Transverse colon (tissue), 4 donors: ENCODE data around the gene PPP1R37. TPM values are rescaled to one million over a fixed set of nuclear protein-coding genes. Genes with fewer than 3 reads are reported as not detected.

Source experiments
- DNase-seq: peaks from one replicate; pipeline ENCODE4 v3.0.0-alpha.2; 2019
- H3K27ac ChIP-seq, 4 donors: fragments of 200-600 bp; sonication (generic); 2 replicates each; pipeline ENCODE4 v1.5.1; 2016 to 2018; ENCODE audit warnings: inconsistent platforms in 4 of 4
- H3K27me3 ChIP-seq: fragments of 200-600 bp; sonication (generic); 2 replicates; pipeline ENCODE4 v1.5.1; 2017; ENCODE audit warnings: inconsistent platforms
- H3K36me3 ChIP-seq, 4 donors: fragments of 200-600 bp; sonication (generic); 2 replicates each; pipeline ENCODE4 v1.5.1; 2017 to 2019; ENCODE audit warnings: inconsistent platforms in 4 of 4
- H3K4me1 ChIP-seq, 4 donors: fragments of 200-600 bp; sonication (generic); 2 replicates each; pipeline ENCODE4 v1.5.1; 2017 to 2020; ENCODE audit warnings: inconsistent platforms in 4 of 4
- H3K4me3 ChIP-seq, 4 donors: fragments of 200-600 bp; sonication (generic); 1 replicate in 1 of 4; 2 replicates in 3 of 4; pipeline versions ENCODE4 v1.5.1 to v1.6.1; 2017 to 2019; ENCODE audit warnings: inconsistent platforms in 4 of 4
- H3K9me3 ChIP-seq, 2 donors: fragments of 200-600 bp; sonication (generic); 2 replicates each; pipeline ENCODE4 v1.5.1; 2017 to 2019; ENCODE audit warnings: inconsistent platforms in 2 of 2
- CTCF ChIP-seq, 5 experiments: fragments of 200-600 bp in 3 of 5; fragments of 450-650 bp in 2 of 5; sonication (generic) in 3 of 5; IDR thresholded peaks; 1 replicate in 2 of 5; 2 replicates in 3 of 5; pipeline ENCODE4 v1.5.1; 2016 to 2017; ENCODE audit warnings: antibody characterized with exemption in 5 of 5, inconsistent platforms in 3 of 5, mild to moderate bottlenecking in 2 of 5, moderate library complexity in 1 of 5
- EP300 ChIP-seq: sonication (generic); formaldehyde crosslinking; IDR thresholded peaks from one replicate; pipeline ENCODE4 v1.6.1; 2017; ENCODE audit warnings: antibody characterized with exemption, low read depth
- POLR2A ChIP-seq: fragments of 450-650 bp; IDR thresholded peaks from one replicate; pipeline ENCODE4 v1.6.1; 2016; ENCODE audit warnings: antibody characterized with exemption, mild to moderate bottlenecking, moderate library complexity
- POLR2AphosphoS5 ChIP-seq, 3 donors: sonication (generic); formaldehyde crosslinking; IDR thresholded peaks; one replicate each; pipeline ENCODE4 v1.6.1; 2016; ENCODE audit warnings: antibody characterized with exemption in 3 of 3
- WGBS, 2 donors: methylation state at CpG; one replicate each; pipeline ENCODE4 v1.1.5; 2018; ENCODE audit warnings: low coverage in 1 of 2; 5-methylcytosine and 5-hydroxymethylcytosine counted together
- in situ Hi-C, 4 donors: fragments of 200-750 bp; cut with MboI; loops; one replicate each; pipeline versions ENCODE4 v1.15.0 to v1.15.1; 2017; ENCODE audit warnings: low sequenced_read_pairs in 3 of 4, low pct_ligation_motif_present in 1 of 4, low pct_unique_long_range_greater_than_20kb in 1 of 4
- intact Hi-C: fragments of 100-400 bp; cut with DNase I; formaldehyde crosslinking; loops from one replicate; pipeline ENCODE4 v1.15.1; 2023; ENCODE audit warnings: low total_unique reads
- total RNA-seq, 4 donors: library from RNA; depleted of rRNA; stranded (reverse); fragments of >200 nt; gene quantifications; one replicate each; pipeline ENCODE4 v1.1.0, GENCODE V29; 2016

Gene PPP1R37
- total RNA-seq, 4 donors from 2014 or later = 31.1 to 92.5 (median 45.2) TPM

- in situ Hi-C loops = loop anchor here in 2 of 4 donors (5.0 to 10.0 kb wide), 2 partner anchors 84 to 87 kb away; no protein-coding TSS in a partner anchor
- TF ChIP-seq POLR2A (no peak), CTCF (IDR thresholded peaks at IDR 0.05) (no peak), EP300 (no peak), POLR2AphosphoS5 (IDR thresholded peaks at IDR 0.05) (no peak)
- 74% methylated on average over 13 of the region's 13 CpGs; no CpG with 5 or more reads in 1 of the 2 donors for WGBS, 2 donors
- intact Hi-C loops = no loop called here
- Histone ChIP-seq H3K27me3 (no peaks in the 10 kb centered on the region), H3K36me3 (peaks cover 0 to 57% (median 21%) of the 10 kb centered on the region in 4 donors), H3K4me1 (no peaks in the 10 kb centered on the region), H3K4me3 (no peak overlapping the region), H3K27ac (no peak overlapping the region), H3K9me3 (no peaks in the 10 kb centered on the region)
- DNase-seq = no peak
Observed at GRCh38 chr19:45069056-45069455, 23.9 kb upstream of the PPP1R37 start.

GRCh38 chr19:45070214-45070613 is 22.8 kb upstream of the PPP1R37 start:
- Histone ChIP-seq H3K36me3 (peaks cover 0 to 47% (median 15%) of the 10 kb centered on the region in 4 donors), H3K4me1 (peaks cover 0 to 10% (median 3%) of the 10 kb centered on the region in 4 donors), H3K9me3 (no peaks in the 10 kb centered on the region), H3K27me3 (no peaks in the 10 kb centered on the region), H3K4me3 (no peak overlapping the region), H3K27ac (no peak overlapping the region)
- in situ Hi-C loops (no loop called here), intact Hi-C loops (no loop called here)
- WGBS, 2 donors = 81 to 83% methylated on average over 2 to 6 of the region's 6 CpGs
- DNase-seq = no peak
- no peak for TF ChIP-seq POLR2AphosphoS5 (IDR thresholded peaks at IDR 0.05)
- no peak for TF ChIP-seq POLR2A
- TF ChIP-seq EP300 = no peak
- TF ChIP-seq CTCF (IDR thresholded peaks at IDR 0.05) = no peak

- Histone ChIP-seq H3K36me3 (peaks cover 0 to 47% (median 15%) of the 10 kb centered on the region in 4 donors), H3K27ac (no peak overlapping the region), H3K4me3 (no peak overlapping the region), H3K4me1 (peaks cover 0 to 15% (median 6%) of the 10 kb centered on the region in 4 donors), H3K27me3 (no peaks in the 10 kb centered on the region), H3K9me3 (no peaks in the 10 kb centered on the region)
- in situ Hi-C loops = no loop called here
- no peak for DNase-seq
- intact Hi-C loops = no loop called here
- WGBS, 2 donors = 71% methylated on average over 5 to 19 of the region's 19 CpGs
- no peak for TF ChIP-seq POLR2A
- TF ChIP-seq POLR2AphosphoS5 (IDR thresholded peaks at IDR 0.05) = no peak
- no peak for TF ChIP-seq CTCF (IDR thresholded peaks at IDR 0.05)
- TF ChIP-seq EP300 = no peak
Observed at GRCh38 chr19:45070861-45071544, 22.0 kb upstream of the PPP1R37 start.

GRCh38 chr19:45071545-45071938 is 21.4 kb upstream of the PPP1R37 start:
- intact Hi-C loops (no loop called here), in situ Hi-C loops (no loop called here)
- Histone ChIP-seq H3K27ac (no peak overlapping the region), H3K4me3 (no peak overlapping the region), H3K36me3 (peaks cover 0 to 47% (median 15%) of the 10 kb centered on the region in 4 donors), H3K27me3 (no peaks in the 10 kb centered on the region), H3K9me3 (no peaks in the 10 kb centered on the region), H3K4me1 (peaks cover 1 to 17% (median 9%) of the 10 kb centered on the region in 4 donors)
- no peak for DNase-seq
- 88 to 100% methylated on average over 1 to 21 of the region's 25 CpGs for WGBS, 2 donors
- TF ChIP-seq CTCF (IDR thresholded peaks at IDR 0.05) = no peak
- no peak for TF ChIP-seq EP300
- TF ChIP-seq POLR2AphosphoS5 (IDR thresholded peaks at IDR 0.05) = no peak
- TF ChIP-seq POLR2A = no peak
